GM12878 (cell line): ENCODE measurements around the gene PSMD13. TPM values are rescaled to one million over a fixed set of nuclear protein-coding genes. Genes with fewer than 3 reads are reported as not detected.

Experiments used
- CUX1 ChIP-seq: IDR thresholded peaks from 2 replicates; pipeline ENCODE4 v1.6.1; 2012; ENCODE audit warnings: improper control_type of control experiment, low read depth, low read length; ENCODE audit not compliant: insufficient replicate concordance
- EED ChIP-seq: sonication (generic); IDR thresholded peaks from 2 replicates; pipeline ENCODE4 v1.6.1; 2016; ENCODE audit warnings: antibody characterized with exemption, low read depth
- KAT2A ChIP-seq: conservative IDR thresholded peaks from 2 replicates; pipeline ENCODE4 v1.6.1; 2011; ENCODE audit warnings: low read depth, low read length; ENCODE audit not compliant: control insufficient read depth
- MTA3 ChIP-seq: IDR thresholded peaks from 2 replicates; pipeline ENCODE4 v1.6.1; 2012; ENCODE audit warnings: low read length, inconsistent platforms, borderline replicate concordance
- MYB ChIP-seq: fragments of 150-350 bp; IDR thresholded peaks from 2 replicates; pipeline ENCODE4 v1.6.1; 2014; ENCODE audit warnings: mild to moderate bottlenecking, low read depth, low read length, borderline replicate concordance
- POU2F2 ChIP-seq: IDR thresholded peaks from 3 replicates; pipeline ENCODE4 v1.6.1; 2011; ENCODE audit warnings: low read depth, mild to moderate bottlenecking, low read length, borderline replicate concordance
- SKIL ChIP-seq: fragments of 450-650 bp; IDR thresholded peaks from 2 replicates; pipeline ENCODE4 v1.6.1; 2017; ENCODE audit warnings: mild to moderate bottlenecking, low read depth, inconsistent platforms; ENCODE audit not compliant: poor library complexity, severe bottlenecking
- STAT3 ChIP-seq: IDR thresholded peaks from 2 replicates; pipeline ENCODE4 v1.6.1; 2011; ENCODE audit warnings: low read depth, low read length, improper control_type of control experiment
- ZBTB4 ChIP-seq: fragments of 450-650 bp; formaldehyde crosslinking; IDR thresholded peaks from 2 replicates; pipeline ENCODE4 v1.4.0; 2022; ENCODE audit warnings: mild to moderate bottlenecking, moderate library complexity
- ZSCAN29 ChIP-seq: fragments of 450-650 bp; IDR thresholded peaks from 2 replicates; pipeline ENCODE4 v1.6.1; 2017; ENCODE audit warnings: mild to moderate bottlenecking, moderate library complexity
- polyA plus RNA-seq, 11 experiments: library from polyadenylated mRNA; depleted of rRNA in 4 of 11; unstranded in 6 of 11; stranded (reverse) in 5 of 11; fragments of >200 nt; fragmentation: Nextera tagmentation in 4 of 11; fragmentation: Illumina TruSeq in 1 of 11; extraction: Ambion mirVana in 4 of 11; extraction: Trizol in 1 of 11; gene quantifications; 1 replicate in 1 of 11; 2 replicates in 10 of 11; pipeline versions ENCODE4 v1.2.1 to v1.2.3, GENCODE V29; 2011 to 2016; ENCODE audit warnings: inconsistent platforms in 2 of 11, missing spikeins in 2 of 11, low read depth in 1 of 11
- total RNA-seq, 4 experiments: library from RNA; depleted of rRNA in 3 of 4; stranded (reverse); fragments of >200 nt in 3 of 4; fragmentation: Illumina TruSeq in 1 of 4; extraction: Trizol in 1 of 4; gene quantifications; 2 replicates each; pipeline versions ENCODE4 v1.2.1 to v1.2.3, GENCODE V29; 2013 to 2021

Gene PSMD13
- total and polyA plus RNA-seq, 10 of the 15 experiments (the other 5 are each of a cell fraction or from before 2014, with no cell fraction given), result 141 to 303 (median 177) TPM

DNA sequence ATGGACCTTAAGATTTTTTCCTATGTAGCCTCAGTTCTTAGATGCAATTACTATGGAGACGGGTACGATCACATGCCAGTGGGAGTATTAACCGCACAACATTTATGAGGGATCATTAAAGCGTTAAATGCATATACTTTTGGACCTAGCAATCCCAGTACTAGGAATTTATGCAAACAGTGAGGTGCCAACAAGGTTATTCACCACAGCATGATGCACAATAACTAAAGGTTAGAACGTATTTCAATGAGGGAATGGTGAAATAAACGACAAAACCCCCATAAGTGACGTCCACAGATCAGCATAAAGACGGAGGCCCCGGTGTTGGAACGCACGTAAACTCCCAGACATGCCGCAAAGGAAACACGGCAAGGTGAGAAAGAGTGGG lies 1.2 kb upstream of the PSMD13 start (continued):
- no peak for TF ChIP-seq STAT3
- TF ChIP-seq MTA3, result no peak
- TF ChIP-seq KAT2A, result no peak
- no peak for TF ChIP-seq ZSCAN29
- no peak for TF ChIP-seq SKIL
- TF ChIP-seq EED, result no peak
- no peak for TF ChIP-seq MYB
- no peak for TF ChIP-seq POU2F2
- no peak for TF ChIP-seq ZBTB4
- no peak for TF ChIP-seq CUX1
